BLaER1 treated with 17β-estradiol and CSF1 and Interleukin-3, amounts not matched to agents 10 nM and 100 nM (cell line): Measurements from ENCODE around the gene KRT76.
A peak's percentile ranks its signal among the peaks of the same experiment; 100 is the strongest.

Experiments
- H3K27ac ChIP-seq, 11 experiments: shearing (Covaris generic); formaldehyde crosslinking; 2 replicates each; pipeline ENCODE4 v1.8.1; 2022
- H3K27me3 ChIP-seq, 11 experiments: shearing (Covaris generic); formaldehyde crosslinking; 2 replicates each; pipeline ENCODE4 v1.8.1; 2022
- H3K36me3 ChIP-seq, 11 experiments: shearing (Covaris generic); formaldehyde crosslinking; 2 replicates each; pipeline ENCODE4 v1.8.1; 2022
- H3K4me1 ChIP-seq, 10 experiments: shearing (Covaris generic); formaldehyde crosslinking; 2 replicates each; pipeline ENCODE4 v1.8.1; 2022
- H3K4me2 ChIP-seq, 11 experiments: shearing (Covaris generic); formaldehyde crosslinking; 2 replicates each; pipeline ENCODE4 v1.8.1; 2022
- H3K4me3 ChIP-seq, 10 experiments: shearing (Covaris generic); formaldehyde crosslinking; 2 replicates each; pipeline ENCODE4 v1.8.1; 2022
- H3K9ac ChIP-seq, 11 experiments: shearing (Covaris generic); formaldehyde crosslinking; 2 replicates each; pipeline ENCODE4 v1.8.1; 2022
- H3K9me3 ChIP-seq, 11 experiments: shearing (Covaris generic); formaldehyde crosslinking; replicated peaks in 1 of 11; 2 replicates each; pipeline ENCODE4 v1.8.1; 2022
- H4K20me1 ChIP-seq, 11 experiments: shearing (Covaris generic); formaldehyde crosslinking; 2 replicates each; pipeline ENCODE4 v1.8.1; 2022
- Cebpa-rat ChIP-seq, 11 experiments: shearing (Covaris generic); IDR thresholded peaks; 2 replicates each; pipeline ENCODE4 v1.8.1; 2022

KRT76 gene

GRCh38 chr12:52813885-52814709 is 37.0 kb upstream of the KRT76 start, which contains the start of gene KRT4:
TSS of gene KRT4 (minus strand) at chr12:52814116. CDS start at chr12:52814058, 58 bp downstream.
- Histone ChIP-seq H3K27ac (no peak within 1 kb of the TSS), H3K4me2 (peak within 1 kb of the TSS in 2 of 11 experiments; percentile 5 to 10; a peak in 1 of 22 replicates), H3K9ac (no peak within 1 kb of the TSS), H3K4me1 (peaks cover 0 to 10% (median 0%) of the 10 kb centered on the region in 10 experiments; a peak in 5 of 20 replicates), H3K27me3 (no peaks in the 10 kb centered on the region), H3K36me3 (no peaks in the 10 kb centered on the region), H4K20me1 (no peaks in the 10 kb centered on the region; a peak in 2 of 22 replicates), H3K4me3 (no peak within 1 kb of the TSS), H3K9me3 (no peaks in the 10 kb centered on the region)
- no peak for TF ChIP-seq Cebpa-rat (IDR thresholded peaks at IDR 0.05)

GRCh38 chr12:52813203-52813819 is 36.2 kb upstream of the KRT76 start:
- no peak overlapping the region for H3K9ac ChIP-seq
- H3K27ac ChIP-seq = no peak overlapping the region
- peaks cover 0 to 10% (median 0%) of the 10 kb centered on the region in 10 experiments; a peak in 5 of 20 replicates for H3K4me1 ChIP-seq
- H3K36me3 ChIP-seq = no peaks in the 10 kb centered on the region
- no peak overlapping the region for H3K4me3 ChIP-seq
- no peak for TF ChIP-seq Cebpa-rat (IDR thresholded peaks at IDR 0.05)
- no peaks in the 10 kb centered on the region for H3K27me3 ChIP-seq
- no peaks in the 10 kb centered on the region for H3K9me3 ChIP-seq
- peak overlapping the region in 2 of 11 experiments; percentile 5 to 10; a peak in 1 of 22 replicates for H3K4me2 ChIP-seq
- no peaks in the 10 kb centered on the region; a peak in 1 of 22 replicates for H4K20me1 ChIP-seq

GRCh38 chr12:52812749-52813148 is 35.6 kb upstream of the KRT76 start:
- no peaks in the 10 kb centered on the region for H3K36me3 ChIP-seq
- H3K27me3 ChIP-seq = no peaks in the 10 kb centered on the region
- no peak overlapping the region for H3K9ac ChIP-seq
- H3K4me3 ChIP-seq = no peak overlapping the region
- H3K4me1 ChIP-seq = peaks cover 0 to 10% (median 0%) of the 10 kb centered on the region in 10 experiments; a peak in 5 of 20 replicates
- H3K9me3 ChIP-seq = no peaks in the 10 kb centered on the region
- no peaks in the 10 kb centered on the region; a peak in 1 of 22 replicates for H4K20me1 ChIP-seq
- no peak for TF ChIP-seq Cebpa-rat (IDR thresholded peaks at IDR 0.05)
- no peak overlapping the region for H3K27ac ChIP-seq
- H3K4me2 ChIP-seq = peak overlapping the region in 2 of 11 experiments; percentile 5 to 10; a peak in 1 of 22 replicates

GRCh38 chr12:52812073-52812400 is 34.9 kb upstream of the KRT76 start:
- H4K20me1 ChIP-seq = no peaks in the 10 kb centered on the region; a peak in 1 of 22 replicates
- H3K27ac ChIP-seq = no peak overlapping the region
- H3K4me1 ChIP-seq = peaks cover 0 to 10% (median 0%) of the 10 kb centered on the region in 10 experiments; a peak in 5 of 20 replicates
- H3K9me3 ChIP-seq = no peaks in the 10 kb centered on the region
- no peaks in the 10 kb centered on the region for H3K27me3 ChIP-seq
- H3K4me3 ChIP-seq = no peak overlapping the region
- H3K36me3 ChIP-seq = no peaks in the 10 kb centered on the region
- H3K4me2 ChIP-seq = no peak overlapping the region
- no peak overlapping the region for H3K9ac ChIP-seq
- TF ChIP-seq Cebpa-rat (IDR thresholded peaks at IDR 0.05) = no peak

GRCh38 chr12:52811191-52812072 is 34.3 kb upstream of the KRT76 start:
- H3K4me2 ChIP-seq = no peak overlapping the region
- H4K20me1 ChIP-seq = no peaks in the 10 kb centered on the region; a peak in 1 of 22 replicates
- no peak overlapping the region for H3K27ac ChIP-seq
- no peak overlapping the region for H3K4me3 ChIP-seq
- no peak for TF ChIP-seq Cebpa-rat (IDR thresholded peaks at IDR 0.05)
- H3K9ac ChIP-seq = no peak overlapping the region
- H3K4me1 ChIP-seq = peaks cover 0 to 10% (median 0%) of the 10 kb centered on the region in 10 experiments; a peak in 5 of 20 replicates
- no peaks in the 10 kb centered on the region for H3K27me3 ChIP-seq
- H3K9me3 ChIP-seq = no peaks in the 10 kb centered on the region
- no peaks in the 10 kb centered on the region for H3K36me3 ChIP-seq

GRCh38 chr12:52810554-52810953 is 33.4 kb upstream of the KRT76 start:
- Histone ChIP-seq H3K4me2 (no peak overlapping the region), H3K4me3 (no peak overlapping the region), H3K36me3 (no peaks in the 10 kb centered on the region), H3K9ac (no peak overlapping the region), H3K27ac (no peak overlapping the region), H4K20me1 (no peaks in the 10 kb centered on the region; a peak in 1 of 22 replicates), H3K4me1 (peaks cover 0 to 11% (median 0%) of the 10 kb centered on the region in 10 experiments; a peak in 5 of 20 replicates), H3K27me3 (no peaks in the 10 kb centered on the region), H3K9me3 (no peaks in the 10 kb centered on the region)
- TF ChIP-seq Cebpa-rat (IDR thresholded peaks at IDR 0.05) = no peak

GRCh38 chr12:52809166-52809565 is 32.0 kb upstream of the KRT76 start:
- peaks cover 0 to 18% (median 2%) of the 10 kb centered on the region in 10 experiments; a peak in 7 of 20 replicates for H3K4me1 ChIP-seq

GRCh38 chr12:52808573-52809160 is 31.5 kb upstream of the KRT76 start:
- no peak overlapping the region for H3K4me2 ChIP-seq

More at GRCh38 chr12:52809166-52809565, 32.0 kb upstream of the KRT76 start:
- H3K4me3 ChIP-seq = no peak overlapping the region
- no peaks in the 10 kb centered on the region for H3K36me3 ChIP-seq
- H4K20me1 ChIP-seq = no peaks in the 10 kb centered on the region; a peak in 1 of 22 replicates
- no peaks in the 10 kb centered on the region for H3K27me3 ChIP-seq
- H3K9ac ChIP-seq = no peak overlapping the region
- no peak for TF ChIP-seq Cebpa-rat (IDR thresholded peaks at IDR 0.05)
- H3K27ac ChIP-seq = no peak overlapping the region
- H3K4me2 ChIP-seq = no peak overlapping the region
- H3K9me3 ChIP-seq = no peaks in the 10 kb centered on the region

More at GRCh38 chr12:52808573-52809160, 31.5 kb upstream of the KRT76 start:
- Histone ChIP-seq H4K20me1 (no peaks in the 10 kb centered on the region; a peak in 1 of 22 replicates), H3K9ac (no peak overlapping the region), H3K36me3 (no peaks in the 10 kb centered on the region), H3K27me3 (no peaks in the 10 kb centered on the region), H3K9me3 (no peaks in the 10 kb centered on the region), H3K27ac (no peak overlapping the region), H3K4me3 (no peak overlapping the region), H3K4me1 (peaks cover 0 to 18% (median 2%) of the 10 kb centered on the region in 10 experiments; a peak in 7 of 20 replicates)
- TF ChIP-seq Cebpa-rat (IDR thresholded peaks at IDR 0.05) = no peak
